ENCODE data around the gene CCDC12.

DNA sequence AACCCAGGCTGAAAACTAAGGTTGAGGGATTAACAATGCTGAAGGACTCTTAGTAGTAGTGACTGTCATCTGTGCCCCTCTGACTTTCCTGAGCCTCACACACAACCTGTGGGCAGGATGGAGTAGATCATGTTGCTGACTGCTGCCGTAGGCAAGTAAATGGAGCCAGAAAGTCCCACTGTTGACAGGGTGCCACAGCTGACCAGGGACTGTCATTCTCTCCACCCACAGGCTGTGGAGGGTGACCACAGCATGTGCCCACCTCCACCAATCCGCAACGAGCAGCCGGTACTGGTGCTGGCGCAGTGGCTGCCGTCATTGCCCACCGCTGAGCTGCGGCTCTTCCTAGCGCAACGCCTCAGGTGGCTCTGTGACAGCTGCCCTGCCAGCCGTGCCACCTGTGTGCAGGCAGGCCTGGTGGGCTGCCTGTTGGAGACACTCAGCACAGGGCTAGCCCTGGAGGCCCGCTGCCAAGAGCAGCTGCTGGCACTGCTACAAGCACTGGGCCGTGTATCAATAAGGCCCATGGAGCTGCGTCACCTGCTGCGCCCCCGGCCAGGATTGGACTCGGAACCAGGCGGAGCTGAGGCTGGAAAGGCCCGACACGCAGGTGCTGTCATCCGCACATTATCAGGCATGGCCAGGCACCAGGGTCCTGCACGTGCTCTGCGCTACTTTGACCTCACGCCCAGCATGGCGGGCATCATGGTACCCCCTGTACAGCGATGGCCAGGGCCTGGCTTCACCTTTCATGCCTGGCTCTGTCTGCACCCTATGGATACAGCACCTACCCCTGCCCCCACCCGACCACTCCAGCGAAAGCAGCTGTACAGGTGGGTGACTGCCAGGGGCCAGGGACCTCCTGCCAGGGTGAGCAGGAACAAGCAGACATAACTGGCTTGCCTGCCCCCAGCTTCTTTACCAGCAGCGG lies 18.5 kb upstream of the CCDC12 start:
- TF ChIP-seq POLR2A (IDR thresholded peaks at IDR 0.05) = no peak
- TF ChIP-seq CTCF (IDR thresholded peaks at IDR 0.05) = no peak

All from lower leg skin (tissue), 3 donors.